Stomach (tissue), 9 donors: Measurements from ENCODE around the gene C1R. TPM values are rescaled to one million over a fixed set of nuclear protein-coding genes. Genes with fewer than 3 reads are reported as not detected.

Source experiments
- DNase-seq, 2 donors: peaks; one replicate each; pipeline versions ENCODE4 v3.0.0 to v3.0.0-alpha.2; 2013 to 2019
- H3K27ac ChIP-seq, 5 donors: fragments of 200-600 bp in 4 of 5; sonication (generic) in 4 of 5; one replicate each; pipeline ENCODE4 v1.5.1; 2013 to 2019; ENCODE audit warnings: mild to moderate bottlenecking in 1 of 5, moderate library complexity in 1 of 5
- H3K27me3 ChIP-seq, 3 donors: fragments of 200-600 bp; sonication (generic); one replicate each; pipeline ENCODE4 v1.5.1; 2017 to 2019; ENCODE audit warnings: mixed run types in 1 of 3
- H3K36me3 ChIP-seq, 4 donors: fragments of 200-600 bp; sonication (generic); 1 replicate in 3 of 4; 2 replicates in 1 of 4; pipeline ENCODE4 v1.5.1; 2016 to 2019
- H3K4me1 ChIP-seq, 4 donors: fragments of 200-600 bp; sonication (generic); one replicate each; pipeline ENCODE4 v1.5.1; 2016 to 2019
- H3K4me3 ChIP-seq, 4 donors: fragments of 200-600 bp; sonication (generic) in 3 of 4; one replicate each; pipeline ENCODE4 v1.5.1; 2016 to 2019; ENCODE audit warnings: mild to moderate bottlenecking in 1 of 4
- H3K9me3 ChIP-seq, 4 donors: fragments of 200-600 bp; sonication (generic); one replicate each; pipeline ENCODE4 v1.5.1; 2016 to 2019
- EP300 ChIP-seq: sonication (generic); formaldehyde crosslinking; IDR thresholded peaks from one replicate; pipeline ENCODE4 v1.6.1; 2017; ENCODE audit warnings: antibody characterized with exemption
- POLR2A ChIP-seq, 4 donors: fragments of 450-650 bp; IDR thresholded peaks; one replicate each; pipeline ENCODE4 v1.6.1; 2016; ENCODE audit warnings: antibody characterized with exemption in 4 of 4, control low read depth in 2 of 4, mild to moderate bottlenecking in 1 of 4, moderate library complexity in 1 of 4
- POLR2AphosphoS5 ChIP-seq, 3 donors: sonication (generic); formaldehyde crosslinking; IDR thresholded peaks; one replicate each; pipeline ENCODE4 v1.6.1; 2016; ENCODE audit warnings: antibody characterized with exemption in 3 of 3
- WGBS, 5 donors: extraction: QIAGEN DNeasy Blood & Tissue Kit in 3 of 5; methylation state at CpG; one replicate each; pipeline versions ENCODE4 v1.1.5 to v1.1.7; 2013 to 2018; 5-methylcytosine and 5-hydroxymethylcytosine counted together
- intact Hi-C: fragments of 100-400 bp; cut with DNase I; formaldehyde crosslinking; loops from one replicate; pipeline ENCODE4 v1.15.1; 2023; ENCODE audit warnings: low total_unique reads
- polyA plus RNA-seq, 3 donors: library from polyadenylated mRNA; stranded (reverse); fragments of 200-250 nt; gene quantifications; one replicate each; pipeline ENCODE4 v1.2.3, GENCODE V29; 2013
- total RNA-seq, 5 donors: library from RNA; depleted of rRNA; stranded (reverse); fragments of >200 nt; gene quantifications; one replicate each; pipeline versions ENCODE4 v1.1.0 to v1.2.3, GENCODE V29; 2014 to 2016
- TF ChIP-seq, protein P1 (sequence below), 7 experiments: fragments of 450-650 bp in 4 of 7; fragments of 200-600 bp in 3 of 7; sonication (generic) in 3 of 7; IDR thresholded peaks; one replicate each; pipeline ENCODE4 v1.5.1; 2016 to 2019; ENCODE audit warnings: antibody characterized with exemption in 7 of 7, control low read depth in 2 of 7, mild to moderate bottlenecking in 1 of 7
- donor health status: healthy with polysubstance abuse.
- donor health status: Bipolar disorder and iron deficiency.
- donor health status: healthy.

The C1R gene
- total and polyA plus RNA-seq, 8 donors: 68.9 to 312 (median 133) TPM

DNA sequence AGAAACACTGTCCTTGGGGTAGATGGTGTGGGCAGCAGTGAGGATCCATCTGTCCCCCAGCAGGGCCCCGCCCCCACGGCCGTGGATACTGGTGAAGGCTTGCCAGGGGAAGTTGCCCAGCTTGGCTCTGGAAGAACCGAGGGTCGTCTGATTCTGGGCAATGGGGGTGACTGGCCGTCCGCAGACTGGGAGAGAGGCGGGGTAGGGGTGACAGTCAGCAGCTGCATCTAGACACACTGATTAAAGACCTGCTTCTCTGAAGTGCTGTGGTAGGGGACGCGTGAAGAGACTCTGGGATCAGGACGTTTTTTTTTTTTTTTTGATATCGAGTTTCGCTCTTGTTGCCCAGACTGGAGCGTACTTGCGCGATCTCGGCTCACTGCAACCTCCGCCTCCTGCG, 4.7 kb upstream of the C1R start:
- H3K27ac ChIP-seq: no peak overlapping the region
- 77 to 92% (median 81%) methylated on average over 17 to 19 of the region's 19 CpGs for WGBS, 5 donors
- intact Hi-C loops: no loop called here

DNA sequence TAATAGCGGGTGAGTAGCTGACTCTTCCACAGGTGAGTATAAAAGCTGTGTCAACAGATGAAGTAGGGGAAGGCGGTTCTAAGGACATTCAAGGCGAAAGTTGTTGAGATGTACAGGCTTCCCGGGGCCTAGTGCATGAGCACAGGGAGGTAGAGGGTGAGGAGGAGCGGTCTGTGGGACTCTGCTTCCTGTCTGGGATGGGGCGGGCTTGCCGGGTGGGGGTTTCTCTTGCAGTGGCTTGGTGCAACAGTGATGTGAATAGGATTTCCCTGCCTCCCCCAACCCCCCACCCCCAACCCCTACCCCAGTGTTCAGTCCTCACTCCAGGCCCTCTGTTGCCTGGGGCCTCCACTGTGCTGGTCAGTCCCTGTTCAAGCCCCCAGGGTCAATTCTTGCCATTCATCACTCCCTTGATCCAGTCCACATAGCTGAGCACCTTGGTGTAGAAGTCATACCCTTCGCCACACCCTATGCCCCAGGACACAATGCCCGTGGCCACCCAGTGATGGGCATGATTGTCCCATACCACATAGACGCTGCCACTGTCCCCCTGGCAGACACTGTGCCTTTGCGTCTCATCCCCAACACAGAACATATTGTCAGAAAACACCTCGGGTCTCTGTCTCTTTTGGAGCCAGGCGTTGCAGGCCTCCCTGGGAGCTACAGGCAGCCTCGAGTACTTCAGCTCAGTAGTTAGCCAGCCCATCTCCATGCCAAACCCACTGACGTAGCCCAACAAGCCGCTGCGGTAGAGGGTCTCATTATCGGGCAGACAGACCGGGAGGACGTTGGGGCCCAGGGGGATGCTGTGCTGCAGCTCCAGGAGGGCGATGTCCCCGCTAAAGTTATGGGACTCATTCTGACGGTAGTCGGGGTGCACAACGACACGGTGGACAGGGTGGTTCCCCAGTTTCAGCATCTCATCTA, 4.0 kb upstream of the C1R start:
- Histone ChIP-seq H3K27ac (no peak overlapping the region), H3K27me3 (no peaks in the 10 kb centered on the region), H3K9me3 (no peaks in the 10 kb centered on the region), H3K4me3 (no peak overlapping the region), H3K4me1 (peaks cover 7 to 27% (median 16%) of the 10 kb centered on the region in 4 donors), H3K36me3 (peaks cover 9 to 50% (median 34%) of the 10 kb centered on the region in 4 donors)
- no peak for TF ChIP-seq EP300
- TF ChIP-seq POLR2A (IDR thresholded peaks at IDR 0.05): no peak
- 74 to 81% (median 77%) methylated on average over 26 of the region's 26 CpGs for WGBS, 5 donors
- intact Hi-C loops: no loop called here
- DNase-seq: no peak

More for the DNA sequence above, 4.7 kb upstream of the C1R start:
- Histone ChIP-seq H3K9me3 (no peaks in the 10 kb centered on the region), H3K36me3 (peaks cover 15 to 57% (median 41%) of the 10 kb centered on the region in 4 donors), H3K4me1 (peaks cover 7 to 20% (median 13%) of the 10 kb centered on the region in 4 donors), H3K27me3 (no peaks in the 10 kb centered on the region), H3K4me3 (no peak overlapping the region)
- TF ChIP-seq, protein P1, sequence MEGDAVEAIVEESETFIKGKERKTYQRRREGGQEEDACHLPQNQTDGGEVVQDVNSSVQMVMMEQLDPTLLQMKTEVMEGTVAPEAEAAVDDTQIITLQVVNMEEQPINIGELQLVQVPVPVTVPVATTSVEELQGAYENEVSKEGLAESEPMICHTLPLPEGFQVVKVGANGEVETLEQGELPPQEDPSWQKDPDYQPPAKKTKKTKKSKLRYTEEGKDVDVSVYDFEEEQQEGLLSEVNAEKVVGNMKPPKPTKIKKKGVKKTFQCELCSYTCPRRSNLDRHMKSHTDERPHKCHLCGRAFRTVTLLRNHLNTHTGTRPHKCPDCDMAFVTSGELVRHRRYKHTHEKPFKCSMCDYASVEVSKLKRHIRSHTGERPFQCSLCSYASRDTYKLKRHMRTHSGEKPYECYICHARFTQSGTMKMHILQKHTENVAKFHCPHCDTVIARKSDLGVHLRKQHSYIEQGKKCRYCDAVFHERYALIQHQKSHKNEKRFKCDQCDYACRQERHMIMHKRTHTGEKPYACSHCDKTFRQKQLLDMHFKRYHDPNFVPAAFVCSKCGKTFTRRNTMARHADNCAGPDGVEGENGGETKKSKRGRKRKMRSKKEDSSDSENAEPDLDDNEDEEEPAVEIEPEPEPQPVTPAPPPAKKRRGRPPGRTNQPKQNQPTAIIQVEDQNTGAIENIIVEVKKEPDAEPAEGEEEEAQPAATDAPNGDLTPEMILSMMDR (IDR thresholded peaks at IDR 0.05): no peak
- TF ChIP-seq POLR2AphosphoS5 (IDR thresholded peaks at IDR 0.05) (no peak), EP300 (no peak), POLR2A (IDR thresholded peaks at IDR 0.05) (no peak)
- DNase-seq: no peak

DNA sequence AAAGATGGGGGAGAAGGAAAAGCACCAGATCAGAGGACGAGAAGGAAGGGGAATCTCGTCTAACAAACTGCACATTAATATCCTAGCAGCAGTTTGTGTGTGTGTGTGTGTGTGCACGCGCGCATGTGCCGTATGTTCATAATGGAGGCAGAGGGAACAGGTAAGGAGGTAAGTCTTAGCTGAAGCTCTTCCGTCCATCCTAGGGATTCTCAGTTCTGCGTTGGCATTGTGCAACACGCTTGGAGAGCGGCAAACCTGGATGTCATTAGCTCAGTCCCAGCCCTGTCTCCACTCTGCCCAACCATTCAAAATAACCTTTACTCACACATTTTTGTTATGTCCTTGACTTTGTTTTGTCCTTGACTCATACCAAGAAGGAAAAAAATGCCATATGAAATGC, 1.6 kb upstream of the C1R start:
- Histone ChIP-seq H3K4me3 (no peak overlapping the region), H3K4me1 (peaks cover 7 to 49% (median 30%) of the 10 kb centered on the region in 4 donors), H3K36me3 (peaks cover 0 to 38% (median 24%) of the 10 kb centered on the region in 4 donors), H3K27ac (no peak overlapping the region), H3K27me3 (no peaks in the 10 kb centered on the region), H3K9me3 (no peaks in the 10 kb centered on the region)
- intact Hi-C loops: no loop called here
- WGBS, 5 donors: 49 to 58% (median 56%) methylated on average over 10 of the region's 10 CpGs
- DNase-seq: no peak
- TF ChIP-seq POLR2A (IDR thresholded peaks at IDR 0.05) (no peak), POLR2AphosphoS5 (IDR thresholded peaks at IDR 0.05) (peak in 1 of 3 donors; percentile 52)

DNA sequence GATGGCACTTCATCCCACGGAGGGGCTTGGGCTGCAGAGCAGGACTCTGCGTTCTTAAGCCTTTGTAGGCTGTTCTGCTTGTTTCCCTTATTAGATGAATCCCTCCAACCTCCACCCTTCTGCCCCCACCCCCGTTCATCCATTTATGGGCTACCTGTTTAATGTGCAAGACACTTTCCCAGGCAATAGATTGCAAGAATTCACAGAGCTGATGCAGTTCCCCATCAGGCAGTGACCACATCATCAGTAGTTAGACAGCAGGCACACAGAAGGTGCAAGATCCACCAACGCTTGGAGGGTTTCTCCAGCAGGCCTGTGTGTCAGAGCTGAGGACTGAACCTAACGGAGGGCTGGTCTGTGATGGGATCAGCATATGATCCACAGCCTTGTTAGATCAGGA, 1.2 kb upstream of the C1R start:
- TF ChIP-seq, protein P1 (IDR thresholded peaks at IDR 0.05): no peak
- TF ChIP-seq POLR2A (IDR thresholded peaks at IDR 0.05) (no peak), EP300 (no peak), POLR2AphosphoS5 (IDR thresholded peaks at IDR 0.05) (no peak)
- H3K36me3 ChIP-seq: peaks cover 0 to 38% (median 24%) of the 10 kb centered on the region in 4 donors
- peaks cover 7 to 51% (median 31%) of the 10 kb centered on the region in 4 donors for H3K4me1 ChIP-seq
- intact Hi-C loops: no loop called here
- DNase-seq: no peak
- H3K4me3 ChIP-seq: no peak overlapping the region
- peak overlapping the region in 2 of 5 donors; percentile 83 to 85 for H3K27ac ChIP-seq
- H3K9me3 ChIP-seq: no peaks in the 10 kb centered on the region
- H3K27me3 ChIP-seq: no peaks in the 10 kb centered on the region
- 47 to 59% (median 54%) methylated on average over 5 of the region's 5 CpGs for WGBS, 5 donors

DNA sequence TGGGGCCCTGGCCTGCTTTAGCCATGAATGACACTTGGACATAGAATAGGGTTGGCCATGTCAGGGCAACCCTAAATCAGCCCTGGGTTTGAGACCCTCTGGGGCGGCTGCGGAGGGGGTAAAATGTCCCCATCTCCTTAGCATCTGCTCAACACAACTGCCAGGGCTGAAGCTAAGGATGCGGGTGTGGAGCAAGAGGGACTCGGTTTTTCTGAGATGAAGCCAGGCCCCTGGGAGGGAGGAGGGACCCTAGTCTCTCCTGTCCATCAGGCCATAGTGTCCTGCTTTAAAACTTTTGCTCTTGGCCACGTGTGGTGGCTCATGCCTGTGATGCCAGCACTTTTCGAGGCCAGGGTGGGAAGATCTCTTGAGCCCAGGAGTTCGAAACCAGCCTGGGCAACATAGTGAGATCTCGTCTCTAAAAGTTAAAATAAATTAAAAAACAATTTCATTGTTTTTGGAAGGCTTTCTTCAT, 778 bp upstream of the C1R start:
- Histone ChIP-seq H3K4me1 (peaks cover 7 to 52% (median 31%) of the 10 kb centered on the region in 4 donors), H3K27me3 (no peaks in the 10 kb centered on the region), H3K36me3 (peaks cover 0 to 38% (median 24%) of the 10 kb centered on the region in 4 donors), H3K27ac (peak overlapping the region in 4 of 5 donors; percentile 71 to 85 (median 84)), H3K9me3 (no peaks in the 10 kb centered on the region), H3K4me3 (no peak overlapping the region)
- intact Hi-C loops: no loop called here
- TF ChIP-seq POLR2AphosphoS5 (IDR thresholded peaks at IDR 0.05) (peak in 1 of 3 donors; percentile 2), EP300 (no peak)
- TF ChIP-seq, protein P1 (IDR thresholded peaks at IDR 0.05): no peak
- DNase-seq: no peak
- 66 to 72% (median 69%) methylated on average over 8 of the region's 8 CpGs for WGBS, 5 donors
